Measurements from ENCODE around the gene EXOC3L4.

- TF ChIP-seq CTCF (IDR thresholded peaks at IDR 0.05): no peak
- no peak for TF ChIP-seq EZH2 (IDR thresholded peaks at IDR 0.05; ENCODE audit: borderline replicate concordance, insufficient read depth, low read depth, low read length, poor library complexity, severe bottlenecking)
These were observed 27.5 kb downstream of the EXOC3L4 start for GRCh38 chr14:103121846-103122584.

Data from B cell (primary cell).